Activated CD8-positive, alpha-beta memory T cell treated with anti-CD3 and anti-CD28 coated beads, Interleukin-2, amount 50 U/mL, for 48 hours (primary cell): Measurements from ENCODE around the gene ODAD3.
"Not testable (repeated sequence)": the region's sequence is repeated elsewhere in the genome, so short reads cannot be mapped to it uniquely, and the experiment has no call there.

ENCODE experiments used
- DNase-seq: peaks from one replicate; pipeline ENCODE4 v3.0.0-alpha.2; 2020

Gene ODAD3

GRCh38 chr19:11434703-11435056 lies 241 bp downstream of the ODAD3 start:
- no peak for DNase-seq

- DNase-seq: not testable (repeated sequence)
Observed at GRCh38 chr19:11433526-11433925, 1.4 kb downstream of the ODAD3 start.

GRCh38 chr19:11426656-11427055 lies 8.3 kb downstream of the ODAD3 start:
- DNase-seq: no peak

GRCh38 chr19:11425719-11426457 lies 9.0 kb downstream of the ODAD3 start:
- DNase-seq: no peak

- DNase-seq: no peak
Observed at GRCh38 chr19:11423791-11424181, 11.1 kb downstream of the ODAD3 start.

GRCh38 chr19:11423164-11423790 lies 11.6 kb downstream of the ODAD3 start:
- DNase-seq: no peak

GRCh38 chr19:11422163-11423065 lies 12.5 kb downstream of the ODAD3 start:
- peak; percentile 86 for DNase-seq

GRCh38 chr19:11421371-11422098 lies 13.4 kb downstream of the ODAD3 start:
- DNase-seq: peak; percentile 83

GRCh38 chr19:11420429-11421370 lies 14.2 kb downstream of the ODAD3 start:
- DNase-seq: no peak

GRCh38 chr19:11418549-11419506 lies 16.1 kb downstream of the ODAD3 start, which contains the start of gene RGL3:
TSS of gene RGL3 (minus strand) at chr19:11419314. CDS start at chr19:11419278, 36 bp downstream.
- DNase-seq: no peak

GRCh38 chr19:11418094-11418548 lies 16.8 kb downstream of the ODAD3 start:
- no peak for DNase-seq

- DNase-seq: no peak
Observed at GRCh38 chr19:11416346-11417052, 18.4 kb downstream of the ODAD3 start.

- no peak for DNase-seq
Observed at GRCh38 chr19:11414544-11414943, 20.4 kb downstream of the ODAD3 start.

GRCh38 chr19:11410682-11411081 lies 24.2 kb downstream of the ODAD3 start:
- no peak for DNase-seq

GRCh38 chr19:11408591-11408990 lies 26.3 kb downstream of the ODAD3 start:
- no peak for DNase-seq

- DNase-seq: not testable (repeated sequence)
Observed at GRCh38 chr19:11406703-11407236, 28.2 kb downstream of the ODAD3 start.

GRCh38 chr19:11405846-11406643 lies 28.9 kb downstream of the ODAD3 start:
- no peak for DNase-seq

- DNase-seq: no peak
Observed at GRCh38 chr19:11404588-11405222, 30.2 kb downstream of the ODAD3 start.
